Epithelial cell of proximal tubule (primary cell): Measurements from ENCODE around the gene ZP1. TPM values are rescaled to one million over a fixed set of nuclear protein-coding genes. Genes with fewer than 3 reads are reported as not detected.
"Not testable (repeated sequence)": the region's sequence is repeated elsewhere in the genome, so short reads cannot be mapped to it uniquely, and the experiment has no call there.

Experiments used
- DNase-seq: peaks from one replicate; pipeline ENCODE4 v3.0.0-alpha.2; 2011; ENCODE audit warnings: low read depth
- H3K4me3 ChIP-seq: 2 replicates; pipeline ENCODE4 v1.5.1; 2011; ENCODE audit warnings: low read depth, mild to moderate bottlenecking, low read length
- CTCF ChIP-seq: conservative IDR thresholded peaks from 2 replicates; pipeline ENCODE4 v1.5.1; 2012; ENCODE audit warnings: low read depth, mild to moderate bottlenecking, low read length
- total RNA-seq: library from RNA; depleted of rRNA; stranded (reverse); fragments of >200 nt; gene quantifications from 2 replicates; pipeline ENCODE4 v1.2.3, GENCODE V29; 2015

The ZP1 gene
- total RNA-seq, 1 donor from 2014 or later, result not detected

GRCh38 chr11:60906132-60906972 lies 39.0 kb downstream of the ZP1 start, which contains the start of gene PRPF19:
Gene PRPF19 (minus strand): TSS chr11:60906585. CDS start chr11:60906382, 203 bp downstream.
- H3K4me3 ChIP-seq, result peak within 1 kb of the TSS; percentile 66
- DNase-seq, result peak; percentile 85
- TF ChIP-seq CTCF, result no peak

GRCh38 chr11:60908803-60909202 lies 41.5 kb downstream of the ZP1 start:
- H3K4me3 ChIP-seq, result no peak overlapping the region
- no peak for TF ChIP-seq CTCF

GRCh38 chr11:60909680-60910280 lies 42.4 kb downstream of the ZP1 start:
- DNase-seq, H3K4me3 ChIP-seq: not testable (repeated sequence)

More at GRCh38 chr11:60908803-60909202, 41.5 kb downstream of the ZP1 start:
- DNase-seq, result no peak

GRCh38 chr11:60910281-60910687 lies 42.9 kb downstream of the ZP1 start:
- TF ChIP-seq CTCF, result no peak
- H3K4me3 ChIP-seq, result no peak overlapping the region
- DNase-seq, result no peak

GRCh38 chr11:60910711-60911380 lies 43.5 kb downstream of the ZP1 start:
- no peak for DNase-seq
- no peak overlapping the region for H3K4me3 ChIP-seq
- TF ChIP-seq CTCF, result no peak

GRCh38 chr11:60912223-60912850 lies 45.0 kb downstream of the ZP1 start:
- no peak for DNase-seq
- H3K4me3 ChIP-seq, result no peak overlapping the region
- TF ChIP-seq CTCF, result no peak
